NCI-H2196 (cell line): ENCODE measurements around the gene BBS4.
"Not testable (repeated sequence)": the region's sequence is repeated elsewhere in the genome, so short reads cannot be mapped to it uniquely, and the experiment has no call there.

Experiments used
- DNase-seq: peaks from one replicate; lab custom pipeline; 2025; ENCODE audit not compliant: unreplicated experiment; lab: John Stamatoyannopoulos, UW

BBS4 gene

GRCh38 chr15:72698938-72699337 lies 12.9 kb downstream of the BBS4 start:
- no peak for DNase-seq

- no peak for DNase-seq
These were observed 14.1 kb downstream of the BBS4 start for GRCh38 chr15:72700076-72700475.

GRCh38 chr15:72706266-72706665 lies 20.3 kb downstream of the BBS4 start:
- DNase-seq: no peak

GRCh38 chr15:72708551-72709303 lies 22.7 kb downstream of the BBS4 start:
- DNase-seq: not testable (repeated sequence)

GRCh38 chr15:72722071-72722696 lies 36.2 kb downstream of the BBS4 start:
- peak; percentile 48 for DNase-seq

GRCh38 chr15:72724028-72724427 lies 38.0 kb downstream of the BBS4 start:
- DNase-seq: no peak

GRCh38 chr15:72725446-72725845 lies 39.4 kb downstream of the BBS4 start:
- no peak for DNase-seq

- not testable (repeated sequence) for DNase-seq
These were observed 39.8 kb downstream of the BBS4 start for GRCh38 chr15:72725851-72726250.

GRCh38 chr15:72727154-72727553 lies 41.1 kb downstream of the BBS4 start:
- no peak for DNase-seq

GRCh38 chr15:72728249-72728648 lies 42.2 kb downstream of the BBS4 start:
- DNase-seq: not testable (repeated sequence)

- DNase-seq: no peak
These were observed 42.8 kb downstream of the BBS4 start for GRCh38 chr15:72728821-72729220.

GRCh38 chr15:72732086-72732485 lies 46.1 kb downstream of the BBS4 start:
- no peak for DNase-seq

GRCh38 chr15:72732516-72732915 lies 46.5 kb downstream of the BBS4 start:
- no peak for DNase-seq

- DNase-seq: no peak
These were observed 48.1 kb downstream of the BBS4 start for GRCh38 chr15:72733941-72734738.

GRCh38 chr15:72735111-72735510 lies 49.1 kb downstream of the BBS4 start:
- DNase-seq: no peak

GRCh38 chr15:72737061-72737460 lies 51.1 kb downstream of the BBS4 start:
- DNase-seq: no peak

GRCh38 chr15:72737723-72738122 lies 51.7 kb downstream of the BBS4 start:
- DNase-seq: no peak

- DNase-seq: no peak
These were observed 54.2 kb downstream of the BBS4 start for GRCh38 chr15:72740219-72740618.

- DNase-seq: no peak
These were observed 63.7 kb downstream of the BBS4 start for GRCh38 chr15:72749700-72750099.

GRCh38 chr15:72751751-72752455 lies 65.9 kb downstream of the BBS4 start:
- no peak for DNase-seq

GRCh38 chr15:72754096-72754495 lies 68.1 kb downstream of the BBS4 start:
- DNase-seq: no peak
